ENCODE measurements around the gene CCDC122. TPM values are rescaled to one million over a fixed set of nuclear protein-coding genes. Genes with fewer than 3 reads are reported as not detected.

Gene CCDC122
- total RNA-seq, 4 donors from 2014 or later: 3.5 to 18.0 (median 5.8) TPM

DNA sequence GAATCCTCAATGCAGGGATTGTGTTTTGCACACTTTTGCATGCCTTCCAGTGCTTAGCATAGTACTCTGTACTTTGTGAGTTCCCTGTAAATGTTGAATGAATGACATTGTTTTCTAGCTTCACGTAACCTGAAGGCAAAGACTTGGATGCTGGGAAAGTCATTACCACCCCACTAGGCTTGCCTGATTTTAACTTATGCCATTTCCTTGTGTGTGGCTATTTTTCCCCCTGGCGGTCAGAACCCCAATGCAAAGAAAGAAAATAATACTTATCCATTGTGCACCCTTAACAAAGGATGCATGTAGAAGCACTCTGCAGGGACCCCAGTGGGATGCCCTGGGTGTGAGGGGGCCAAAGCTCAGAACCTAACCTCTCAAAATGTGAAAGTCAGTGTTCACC lies 91.5 kb downstream of the CCDC122 start:
- intact Hi-C loops (cut with DNase I; ENCODE audit: low total_unique reads): no loop called here
- TF ChIP-seq POLR2A (IDR thresholded peaks at IDR 0.05): no peak
- peak in 3 of 4 experiments; percentile 27 to 44 (median 40) for TF ChIP-seq CTCF (IDR thresholded peaks at IDR 0.05)
- Histone ChIP-seq H3K36me3 (no peaks in the 10 kb centered on the region), H3K27me3 (no peaks in the 10 kb centered on the region), H3K4me1 (peaks cover 0 to 4% of the 10 kb centered on the region in 2 donors), H3K4me3 (peak overlapping the region in 1 of 2 donors; percentile 72), H3K9me3 (no peaks in the 10 kb centered on the region), H3K27ac (no peak overlapping the region)
- DNase-seq: peak in 1 of 2 donors; percentile 27

DNA sequence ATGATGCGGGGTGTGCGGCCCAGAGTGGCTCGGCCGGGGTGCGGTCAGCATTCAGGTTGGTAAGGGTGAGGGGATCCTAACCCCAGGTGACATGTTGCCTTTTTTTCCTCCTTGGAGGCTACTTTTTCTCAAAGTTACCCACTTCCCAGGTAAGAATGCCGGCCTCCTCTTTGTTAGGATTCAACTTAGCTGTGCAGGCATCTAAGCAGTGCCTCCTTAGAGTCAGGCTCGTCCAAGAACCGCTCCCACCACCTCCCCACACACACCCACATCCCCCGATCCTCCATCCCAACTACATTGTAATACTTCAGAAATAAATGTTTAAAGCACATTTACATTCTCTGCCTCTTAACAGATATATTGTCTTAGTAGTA lies 92.0 kb downstream of the CCDC122 start:
- Histone ChIP-seq H3K27me3 (no peaks in the 10 kb centered on the region), H3K4me1 (peaks cover 0 to 4% of the 10 kb centered on the region in 2 donors), H3K36me3 (no peaks in the 10 kb centered on the region), H3K4me3 (peak overlapping the region; percentile 64 to 72), H3K9me3 (no peaks in the 10 kb centered on the region), H3K27ac (peak overlapping the region; percentile 86 to 89)
- TF ChIP-seq CTCF (IDR thresholded peaks at IDR 0.05) (no peak), POLR2A (IDR thresholded peaks at IDR 0.05) (no peak)
- intact Hi-C loops (cut with DNase I; ENCODE audit: low total_unique reads): no loop called here
- DNase-seq: no peak

GRCh38 chr13:43786766-43787517 lies 92.6 kb downstream of the CCDC122 start, which contains the start of gene ENOX1:
Gene ENOX1, minus strand, starts transcription at chr13:43786972.
- no peaks in the 10 kb centered on the region for H3K36me3 ChIP-seq
- peak within 1 kb of the TSS; percentile 86 to 89 for H3K27ac ChIP-seq
- intact Hi-C loops (cut with DNase I; ENCODE audit: low total_unique reads): no loop called here
- H3K4me1 ChIP-seq: peaks cover 0 to 4% of the 10 kb centered on the region in 2 donors
- peak within 1 kb of the TSS; percentile 64 to 72 for H3K4me3 ChIP-seq
- H3K9me3 ChIP-seq: no peaks in the 10 kb centered on the region
- no peaks in the 10 kb centered on the region for H3K27me3 ChIP-seq
- peak; percentile 60 to 68 for DNase-seq
- TF ChIP-seq POLR2A (IDR thresholded peaks at IDR 0.05): no peak
- TF ChIP-seq CTCF (IDR thresholded peaks at IDR 0.05): peak in 3 of 4 experiments; percentile 7 to 27 (median 12)

DNA sequence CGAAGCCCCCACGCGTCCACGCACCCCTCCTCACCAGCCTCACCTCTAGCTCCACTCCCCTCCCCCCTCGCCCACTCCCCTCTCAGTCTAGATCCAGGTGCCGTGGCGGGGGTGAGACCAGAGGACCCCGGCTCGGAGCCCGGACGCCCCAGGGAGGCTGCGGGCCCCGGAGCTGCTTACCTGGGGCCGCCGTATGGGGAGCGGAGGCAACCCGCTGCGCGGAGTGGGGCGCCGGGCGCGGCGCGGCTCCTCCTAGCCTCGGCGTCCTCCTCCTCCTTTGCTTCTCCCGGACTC lies 93.1 kb downstream of the CCDC122 start:
- Histone ChIP-seq H3K36me3 (no peaks in the 10 kb centered on the region), H3K27me3 (no peaks in the 10 kb centered on the region), H3K4me3 (peak overlapping the region; percentile 64 to 72), H3K27ac (peak overlapping the region; percentile 86 to 89), H3K9me3 (no peaks in the 10 kb centered on the region), H3K4me1 (peaks cover 0 to 4% of the 10 kb centered on the region in 2 donors)
- TF ChIP-seq POLR2A (IDR thresholded peaks at IDR 0.05) (no peak), CTCF (IDR thresholded peaks at IDR 0.05) (no peak)
- no peak for DNase-seq
- intact Hi-C loops (cut with DNase I; ENCODE audit: low total_unique reads): no loop called here

Small RNA genes lying within 50 kb of the gene (small RNA-seq; reads per million reads assigned to genes)
- not detected for gene AL162713.1

Other genes starting within 250 kb of the CCDC122 start
- 10 to 100 TPM in 1 of 4 donors, 1 to 10 TPM in 3; 3.6 to 18.7 (median 5.7) TPM for gene ENOX1, start 92.8 kb downstream of the CCDC122 start, total RNA-seq
- gene LACC1, start 164 bp upstream of the CCDC122 start, total RNA-seq: 1 to 10 TPM; 1.0 to 7.7 (median 5.4) TPM